NCI-H146 treated with DMSO at 0.1 percent for 48 hours (cell line): ENCODE data around the gene HDAC9.

ENCODE experiments used
- DNase-seq: peaks from one replicate; lab custom pipeline; 2025; ENCODE audit not compliant: unreplicated experiment; lab: John Stamatoyannopoulos, UW

The HDAC9 gene

GRCh38 chr7:18580950-18581349, 85.4 kb downstream of the HDAC9 start:
- DNase-seq: peak; percentile 57

GRCh38 chr7:18583305-18583704, 87.8 kb downstream of the HDAC9 start:
- no peak for DNase-seq

GRCh38 chr7:18590241-18590640, 94.7 kb downstream of the HDAC9 start:
- no peak for DNase-seq

GRCh38 chr7:18590744-18591340, 95.3 kb downstream of the HDAC9 start:
- DNase-seq: no peak

GRCh38 chr7:18593602-18594279, 98.2 kb downstream of the HDAC9 start:
- DNase-seq: no peak

GRCh38 chr7:18597754-18598153, 102.2 kb downstream of the HDAC9 start:
- no peak for DNase-seq

GRCh38 chr7:18607025-18607424, 111.5 kb downstream of the HDAC9 start:
- DNase-seq: no peak

GRCh38 chr7:18610331-18610948, 114.9 kb downstream of the HDAC9 start:
- DNase-seq: peak; percentile 23

- no peak for DNase-seq
Measured at GRCh38 chr7:18614841-18615240, 119.3 kb downstream of the HDAC9 start.

- DNase-seq: no peak
Measured at GRCh38 chr7:18619311-18619710, 123.8 kb downstream of the HDAC9 start.

GRCh38 chr7:18623389-18623788, 127.8 kb downstream of the HDAC9 start:
- no peak for DNase-seq

- no peak for DNase-seq
Measured at GRCh38 chr7:18624459-18624858, 128.9 kb downstream of the HDAC9 start.

GRCh38 chr7:18626086-18626485, 130.5 kb downstream of the HDAC9 start:
- DNase-seq: no peak

- no peak for DNase-seq
Measured at GRCh38 chr7:18626717-18627116, 131.2 kb downstream of the HDAC9 start.

GRCh38 chr7:18637516-18637915, 142.0 kb downstream of the HDAC9 start:
- no peak for DNase-seq

GRCh38 chr7:18638594-18639452, 143.3 kb downstream of the HDAC9 start:
- DNase-seq: no peak

GRCh38 chr7:18639711-18640110, 144.2 kb downstream of the HDAC9 start:
- no peak for DNase-seq

- no peak for DNase-seq
Measured at GRCh38 chr7:18644981-18645380, 149.4 kb downstream of the HDAC9 start.

- no peak for DNase-seq
Measured at GRCh38 chr7:18647582-18647981, 152.0 kb downstream of the HDAC9 start.

- no peak for DNase-seq
Measured at GRCh38 chr7:18648849-18649758, 153.6 kb downstream of the HDAC9 start.
